GM19455 (cell line): ENCODE measurements around the gene MT3.
"Not testable (repeated sequence)": the region's sequence is repeated elsewhere in the genome, so short reads cannot be mapped to it uniquely, and the experiment has no call there.

Experiments used
- ATAC-seq: cut with Tn5 transposase; IDR thresholded peaks from one replicate; pipeline ENCODE4 v1.9.1; 2021; ENCODE audit not compliant: unreplicated experiment

The MT3 gene

GRCh38 chr16:56608876-56609462 is 19.6 kb downstream of the MT3 start:
- ATAC-seq = no peak

- ATAC-seq = peak; percentile 39
Measured at GRCh38 chr16:56609463-56609921, 20.2 kb downstream of the MT3 start.

GRCh38 chr16:56610017-56610608 is 20.8 kb downstream of the MT3 start:
- ATAC-seq = no peak

GRCh38 chr16:56610609-56611111 is 21.3 kb downstream of the MT3 start:
- ATAC-seq = no peak

- ATAC-seq = no peak
Measured at GRCh38 chr16:56611281-56611833, 22.0 kb downstream of the MT3 start.

GRCh38 chr16:56613706-56614105 is 24.4 kb downstream of the MT3 start:
- no peak for ATAC-seq

GRCh38 chr16:56614549-56614991 is 25.2 kb downstream of the MT3 start:
- ATAC-seq = no peak

- ATAC-seq = no peak
Measured at GRCh38 chr16:56615353-56615752, 26.0 kb downstream of the MT3 start.

- no peak for ATAC-seq
Measured at GRCh38 chr16:56616608-56617211, 27.4 kb downstream of the MT3 start.

- ATAC-seq = no peak
Measured at GRCh38 chr16:56617212-56618085, 28.1 kb downstream of the MT3 start.

GRCh38 chr16:56618138-56618537 is 28.8 kb downstream of the MT3 start:
- no peak for ATAC-seq

GRCh38 chr16:56620339-56620897 is 31.1 kb downstream of the MT3 start:
- no peak for ATAC-seq

- ATAC-seq = not testable (repeated sequence)
Measured at GRCh38 chr16:56621665-56622445, 32.5 kb downstream of the MT3 start.

- not testable (repeated sequence) for ATAC-seq
Measured at GRCh38 chr16:56623184-56623583, 33.9 kb downstream of the MT3 start.

GRCh38 chr16:56623637-56624036 is 34.3 kb downstream of the MT3 start:
- ATAC-seq = no peak

GRCh38 chr16:56625140-56625942 is 36.0 kb downstream of the MT3 start, which contains the start of gene MT1E:
Gene MT1E (plus strand): TSS chr16:56625781. CDS start chr16:56625852, 71 bp downstream.
- no peak for ATAC-seq

- no peak for ATAC-seq
Measured at GRCh38 chr16:56625943-56626654, 36.8 kb downstream of the MT3 start.

GRCh38 chr16:56626685-56627084 is 37.4 kb downstream of the MT3 start:
- no peak for ATAC-seq
